Fibroblast of mammary gland (primary cell): ENCODE measurements around the gene SLC51B.

Experiments
- DNase-seq: peaks from one replicate; pipeline ENCODE4 v3.0.0-alpha.2; 2010; ENCODE audit warnings: low read depth
- H3K4me3 ChIP-seq: 2 replicates; pipeline ENCODE4 v1.5.1; 2011; ENCODE audit warnings: low read depth, mild to moderate bottlenecking, low read length, moderate library complexity; ENCODE audit not compliant: control insufficient read depth
- CTCF ChIP-seq: conservative IDR thresholded peaks from 2 replicates; pipeline ENCODE4 v1.5.1; 2011; ENCODE audit warnings: low read depth, low read length, inconsistent platforms; ENCODE audit not compliant: control insufficient read depth, insufficient read depth

The SLC51B gene

DNA sequence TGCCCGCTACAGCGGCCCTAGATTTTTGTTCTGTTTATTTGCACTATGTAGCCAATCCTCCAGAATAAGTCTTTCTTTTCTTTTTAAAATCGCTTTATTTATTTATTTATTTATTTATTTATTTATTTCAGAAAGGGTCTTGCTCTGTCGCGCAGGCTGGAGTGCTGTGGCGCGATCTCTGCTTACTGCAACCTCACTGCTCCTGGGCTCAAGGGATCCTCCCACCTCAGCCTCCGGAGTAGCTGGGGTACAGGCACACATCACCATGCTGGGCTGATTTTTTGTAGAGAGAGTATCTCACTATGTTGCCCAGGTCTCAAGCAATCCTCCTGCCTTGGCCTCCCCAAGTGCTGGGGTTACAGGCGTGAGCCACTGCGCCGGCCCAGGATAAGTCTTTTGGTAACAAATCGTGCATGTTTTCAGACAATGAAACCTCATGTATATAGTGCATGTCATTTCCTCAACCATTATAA is 15.4 kb upstream of the SLC51B start:
- H3K4me3 ChIP-seq, result peak overlapping the region; percentile 83
- no peak for TF ChIP-seq CTCF
- DNase-seq, result no peak

DNA sequence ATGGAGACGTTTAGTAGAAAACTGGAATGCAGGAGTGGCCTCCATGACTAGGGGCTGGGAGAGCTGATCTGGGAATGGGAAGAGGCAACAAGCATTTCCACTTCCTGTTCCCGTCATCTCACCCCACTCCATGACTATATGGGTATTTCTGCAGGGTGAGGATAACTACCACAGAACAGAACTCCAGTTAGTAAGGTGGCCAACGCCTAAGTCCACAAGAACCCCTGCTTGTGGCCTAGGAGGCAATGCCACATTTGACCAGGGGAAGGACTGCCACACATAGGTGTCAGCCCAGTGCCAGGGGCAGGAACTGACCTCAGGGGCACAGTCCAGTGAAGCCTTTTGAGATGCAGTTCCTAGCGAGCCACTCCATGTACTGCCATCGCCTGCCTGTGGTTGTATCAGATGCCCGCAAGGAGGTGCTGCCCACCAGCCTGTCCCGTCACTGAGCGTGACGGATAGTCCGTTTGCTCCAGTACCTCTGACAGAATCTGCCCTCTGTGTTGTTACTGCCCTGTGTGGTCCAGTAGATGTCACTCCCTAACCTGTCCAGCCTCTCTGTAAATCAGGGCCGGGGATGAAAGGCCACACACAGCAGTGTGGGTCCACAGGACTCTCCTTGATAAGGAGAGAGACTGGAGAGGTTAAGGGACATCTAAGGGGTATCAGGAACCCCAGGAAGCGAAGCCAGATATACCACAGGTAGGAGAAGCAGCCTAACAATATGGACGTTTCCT is 12.2 kb upstream of the SLC51B start:
- peak; percentile 63 for TF ChIP-seq CTCF
- DNase-seq, result peak; percentile 68
- H3K4me3 ChIP-seq, result no peak overlapping the region

GRCh38 chr15:65033659-65034269 is 11.4 kb upstream of the SLC51B start:
- no peak overlapping the region for H3K4me3 ChIP-seq
- peak; percentile 79 for TF ChIP-seq CTCF
- DNase-seq, result peak; percentile 68

GRCh38 chr15:65034719-65035118 is 10.5 kb upstream of the SLC51B start:
- H3K4me3 ChIP-seq, result no peak overlapping the region
- TF ChIP-seq CTCF, result no peak
- DNase-seq, result no peak

- DNase-seq, result no peak
- no peak overlapping the region for H3K4me3 ChIP-seq
- no peak for TF ChIP-seq CTCF
These were observed 7.9 kb upstream of the SLC51B start for GRCh38 chr15:65037309-65037708.

- H3K4me3 ChIP-seq, result no peak overlapping the region
- DNase-seq, result no peak
- TF ChIP-seq CTCF, result no peak
These were observed 6.8 kb upstream of the SLC51B start for GRCh38 chr15:65038428-65038827.
